Uterus (tissue), 2 donors: ENCODE data around the gene TLK2.
"Not testable (repeated sequence)": the region's sequence is repeated elsewhere in the genome, so short reads cannot be mapped to it uniquely, and the experiment has no call there.

Experiments
- POLR2A ChIP-seq, 2 donors: fragments of 450-650 bp; IDR thresholded peaks; one replicate each; pipeline ENCODE4 v1.6.1; 2016; ENCODE audit warnings: antibody characterized with exemption in 2 of 2, mild to moderate bottlenecking in 1 of 2, moderate library complexity in 1 of 2
- TF ChIP-seq, protein P1 (sequence below), 4 experiments: fragments of 200-600 bp in 2 of 4; fragments of 450-650 bp in 2 of 4; sonication (generic) in 2 of 4; IDR thresholded peaks; one replicate each; pipeline ENCODE4 v1.5.1; 2016 to 2019; ENCODE audit warnings: antibody characterized with exemption in 4 of 4, mild to moderate bottlenecking in 2 of 4, moderate library complexity in 1 of 4

DNA sequence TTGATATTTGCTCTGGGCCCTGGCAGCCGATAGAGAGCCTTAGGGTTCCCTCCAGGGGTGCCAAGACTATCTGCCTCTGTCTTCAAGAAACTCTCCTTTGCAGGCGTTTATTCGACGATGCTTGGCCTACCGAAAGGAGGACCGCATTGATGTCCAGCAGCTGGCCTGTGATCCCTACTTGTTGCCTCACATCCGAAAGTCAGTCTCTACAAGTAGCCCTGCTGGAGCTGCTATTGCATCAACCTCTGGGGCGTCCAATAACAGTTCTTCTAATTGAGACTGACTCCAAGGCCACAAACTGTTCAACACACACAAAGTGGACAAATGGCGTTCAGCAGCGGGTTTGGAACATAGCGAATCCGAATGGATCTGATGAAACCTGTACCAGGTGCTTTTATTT, 133.7 kb downstream of the TLK2 start:
- TF ChIP-seq, protein P1, sequence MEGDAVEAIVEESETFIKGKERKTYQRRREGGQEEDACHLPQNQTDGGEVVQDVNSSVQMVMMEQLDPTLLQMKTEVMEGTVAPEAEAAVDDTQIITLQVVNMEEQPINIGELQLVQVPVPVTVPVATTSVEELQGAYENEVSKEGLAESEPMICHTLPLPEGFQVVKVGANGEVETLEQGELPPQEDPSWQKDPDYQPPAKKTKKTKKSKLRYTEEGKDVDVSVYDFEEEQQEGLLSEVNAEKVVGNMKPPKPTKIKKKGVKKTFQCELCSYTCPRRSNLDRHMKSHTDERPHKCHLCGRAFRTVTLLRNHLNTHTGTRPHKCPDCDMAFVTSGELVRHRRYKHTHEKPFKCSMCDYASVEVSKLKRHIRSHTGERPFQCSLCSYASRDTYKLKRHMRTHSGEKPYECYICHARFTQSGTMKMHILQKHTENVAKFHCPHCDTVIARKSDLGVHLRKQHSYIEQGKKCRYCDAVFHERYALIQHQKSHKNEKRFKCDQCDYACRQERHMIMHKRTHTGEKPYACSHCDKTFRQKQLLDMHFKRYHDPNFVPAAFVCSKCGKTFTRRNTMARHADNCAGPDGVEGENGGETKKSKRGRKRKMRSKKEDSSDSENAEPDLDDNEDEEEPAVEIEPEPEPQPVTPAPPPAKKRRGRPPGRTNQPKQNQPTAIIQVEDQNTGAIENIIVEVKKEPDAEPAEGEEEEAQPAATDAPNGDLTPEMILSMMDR (IDR thresholded peaks at IDR 0.05): not testable (repeated sequence)
- TF ChIP-seq POLR2A (IDR thresholded peaks at IDR 0.05): not testable (repeated sequence)
